WTC11 (cell line): Measurements from ENCODE around the gene MCF2L2.

Source experiments
- CTCF ChIP-seq: fragments of 200-600 bp; IDR thresholded peaks from 2 replicates; pipeline ENCODE4 v1.8.0; 2022; ENCODE audit warnings: antibody characterized with exemption
- GABPB1 ChIP-seq: sonication (generic); formaldehyde crosslinking; IDR thresholded peaks from 2 replicates; pipeline ENCODE4 v1.8.1; 2023; ENCODE audit warnings: mild to moderate bottlenecking, missing genetic modification reagents

- TF ChIP-seq CTCF (no peak), GABPB1 (CRISPR knock-in tag) (no peak)
Measured at GRCh38 chr3:183372911-183373310, 55.5 kb downstream of the MCF2L2 start.
